ENCODE measurements around the gene SLC24A1.

SLC24A1 gene

DNA sequence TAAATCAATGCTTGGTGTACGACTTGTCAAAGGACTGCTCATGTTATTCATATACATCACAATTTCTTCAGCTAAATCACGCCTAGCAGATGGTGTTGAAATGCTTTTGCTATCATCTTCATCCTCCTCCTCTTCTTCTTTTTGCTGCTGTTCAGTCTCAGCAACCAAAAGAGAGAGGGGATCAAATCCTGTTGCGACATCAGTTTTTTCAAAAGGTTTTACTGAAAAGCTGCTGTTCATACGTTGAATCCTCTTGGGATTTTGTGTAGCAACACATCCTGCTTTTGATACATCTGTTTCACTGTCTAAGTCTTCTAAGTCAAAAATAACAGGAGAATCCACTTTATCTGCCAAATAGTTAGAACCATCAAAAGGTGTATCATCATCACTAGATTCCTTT is 69.0 kb downstream of the SLC24A1 start:
- no peak for TF ChIP-seq YY1 (IDR thresholded peaks at IDR 0.05; ENCODE audit: insufficient read depth, insufficient read length)
- no peak overlapping the region for H3K4me3 ChIP-seq (ENCODE audit: insufficient read length, low read depth)
- no peak overlapping the region for H3K9ac ChIP-seq (ENCODE audit: insufficient read length, low read depth)
- no peak for DNase-seq (ENCODE audit: low read depth, low spot score)
- H3K9me3 ChIP-seq (ENCODE audit: insufficient read depth, low read length): no peaks in the 10 kb centered on the region
- H3K4me1 ChIP-seq (ENCODE audit: insufficient read depth, insufficient read length): no peaks in the 10 kb centered on the region
- H3K27me3 ChIP-seq (ENCODE audit: insufficient read depth, insufficient read length): no peaks in the 10 kb centered on the region
- H3K36me3 ChIP-seq (ENCODE audit: insufficient read depth, insufficient read length, low read length): no peaks in the 10 kb centered on the region

DNA sequence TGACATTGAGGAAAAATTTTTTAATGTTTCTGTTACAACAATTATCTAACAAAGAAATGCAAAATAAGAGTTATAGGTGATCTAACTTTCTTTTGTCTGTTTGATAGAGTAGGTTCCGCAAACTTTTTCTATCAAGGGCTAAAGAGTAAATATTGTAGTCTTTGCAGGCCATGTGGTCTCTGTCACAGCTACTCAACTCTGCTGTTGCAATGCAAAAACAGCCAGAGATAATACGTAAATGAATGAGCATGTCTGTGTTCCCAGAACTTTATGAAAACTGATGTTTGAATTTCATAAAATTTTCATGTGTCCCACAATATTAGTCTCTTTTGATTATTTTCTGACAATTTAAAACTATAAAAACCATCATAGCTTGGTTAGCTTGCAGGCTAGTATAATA is 73.3 kb downstream of the SLC24A1 start:
- no peak for DNase-seq (ENCODE audit: low read depth, low spot score)
- Histone ChIP-seq H3K9ac (ENCODE audit: insufficient read length, low read depth) (no peak overlapping the region), H3K4me1 (ENCODE audit: insufficient read depth, insufficient read length) (no peaks in the 10 kb centered on the region), H3K9me3 (ENCODE audit: insufficient read depth, low read length) (no peaks in the 10 kb centered on the region), H3K36me3 (ENCODE audit: insufficient read depth, insufficient read length, low read length) (no peaks in the 10 kb centered on the region), H3K4me3 (ENCODE audit: insufficient read length, low read depth) (no peak overlapping the region), H3K27me3 (ENCODE audit: insufficient read depth, insufficient read length) (no peaks in the 10 kb centered on the region)
- TF ChIP-seq ZNF274 (IDR thresholded peaks at IDR 0.05; ENCODE audit: low read depth, low read length) (no peak), YY1 (IDR thresholded peaks at IDR 0.05; ENCODE audit: insufficient read depth, insufficient read length) (no peak), SUZ12 (IDR thresholded peaks at IDR 0.05; ENCODE audit: extremely low read depth, insufficient read depth, insufficient read length) (no peak)

All from NT2/D1 (cell line).